K562 (cell line): ENCODE measurements around the gene C1R. TPM values are rescaled to one million over a fixed set of nuclear protein-coding genes. Genes with fewer than 3 reads are reported as not detected.

Source experiments
- ATAC-seq: fragments of 200-7000 bp; cut with Tn5 transposase; 3 replicates; pipeline ENCODE4 v1.9.1; 2020; ENCODE audit warnings: moderate library complexity
- BruUV-seq: library from RNA; stranded (reverse); fragments of 400-500 nt; replicated peaks from 2 replicates; lab custom pipeline; 2021; lab: Mats Ljungman, UMichigan
- CTCF ChIA-PET: fragments of 300-600 bp; formaldehyde crosslinking; extraction: SDS; loops from one replicate; lab custom pipeline; 2021; ENCODE audit warnings: low intra/inter-chr PET ratio; lab: Yijun Ruan, JAX
- POLR2A ChIA-PET: fragments of 300-600, 350-650 bp; sonication (Branson Sonifier 250); formaldehyde crosslinking; extraction: SDS; loops from one replicate; lab custom pipeline; 2021; ENCODE audit warnings: antibody characterized with exemption, inconsistent platforms; lab: Yijun Ruan, JAX
- DNase-seq, 4 experiments: peaks; one replicate each; pipeline versions ENCODE4 v3.0.0 to v3.0.0-alpha.2; 2011 to 2018; ENCODE audit warnings: low spot score in 3 of 4, mixed read lengths in 3 of 4; ENCODE audit errors: extremely low read depth in 1 of 4
- FAIRE-seq: peaks from 2 replicates; lab custom pipeline; 2011; peaks lifted over from hg19 to GRCh38; lab: Jason Lieb, UNC
- H2AFZ ChIP-seq: 2 replicates; pipeline ENCODE4 v1.6.0; 2011; ENCODE audit warnings: low read depth, low read length, control low read depth, inconsistent platforms
- H3K27ac ChIP-seq: fragments of 200-600 bp; 3 replicates; pipeline ENCODE4 v1.8.0; 2011; ENCODE audit warnings: low read depth, mild to moderate bottlenecking, control low read depth, inconsistent platforms, low read length, moderate library complexity, mixed read lengths; ENCODE audit errors: extremely low read depth
- H3K27me3 ChIP-seq, 2 experiments: fragments of 300-600 bp in 1 of 2; 2 replicates in 1 of 2; 3 replicates in 1 of 2; pipeline versions ENCODE4 v1.6.0 to v1.8.0; 2011; ENCODE audit warnings: inconsistent platforms in 2 of 2, low read length in 2 of 2, mild to moderate bottlenecking in 1 of 2, mixed read lengths in 1 of 2, moderate library complexity in 1 of 2; ENCODE audit not compliant: control insufficient read depth in 2 of 2, insufficient read depth in 2 of 2
- H3K36me3 ChIP-seq: fragments of 300-600 bp; 3 replicates; pipeline ENCODE4 v1.8.0; 2011; ENCODE audit warnings: mild to moderate bottlenecking, low read length, inconsistent platforms; ENCODE audit not compliant: control insufficient read depth, insufficient read depth
- H3K4me1 ChIP-seq, 2 experiments: fragments of 200-600 bp in 1 of 2; replicated peaks in 1 of 2; 2 replicates in 1 of 2; 3 replicates in 1 of 2; pipeline versions ENCODE4 v1.5.1 to v1.8.0; 2011; ENCODE audit warnings: inconsistent platforms in 2 of 2, low read length in 2 of 2, mild to moderate bottlenecking in 1 of 2, mixed read lengths in 1 of 2, moderate library complexity in 1 of 2; ENCODE audit not compliant: control insufficient read depth in 2 of 2, insufficient read depth in 2 of 2
- H3K4me2 ChIP-seq: 2 replicates; pipeline ENCODE4 v1.6.1; 2011; ENCODE audit warnings: low read length, control low read depth, inconsistent platforms, mixed read lengths; ENCODE audit not compliant: insufficient read depth
- H3K4me3 ChIP-seq: fragments of 200-600 bp; sonication (generic), shearing (Covaris generic); 2 replicates; pipeline ENCODE4 v1.5.1; 2016; ENCODE audit warnings: control low read depth, inconsistent platforms
- H3K79me2 ChIP-seq: fragments of 200-600 bp; 3 replicates; pipeline ENCODE4 v1.8.0; 2011; ENCODE audit warnings: low read length, inconsistent platforms; ENCODE audit not compliant: control insufficient read depth, insufficient read depth
- H3K9ac ChIP-seq, 2 experiments: 2 replicates each; pipeline versions ENCODE4 v1.6.0 to v1.6.1; 2011; ENCODE audit warnings: low read depth in 2 of 2, low read length in 2 of 2, control low read depth in 1 of 2, inconsistent platforms in 1 of 2, mild to moderate bottlenecking in 1 of 2, mixed read lengths in 1 of 2; ENCODE audit not compliant: insufficient read depth in 1 of 2
- H3K9me1 ChIP-seq: one replicate; pipeline ENCODE4 v1.6.0; 2011; ENCODE audit warnings: inconsistent platforms, mild to moderate bottlenecking, low read length, moderate library complexity; ENCODE audit not compliant: control insufficient read depth, insufficient read depth
- H3K9me3 ChIP-seq: replicated peaks from 2 replicates; pipeline ENCODE4 v1.5.1; 2011; ENCODE audit warnings: low read depth, low read length, inconsistent platforms; ENCODE audit not compliant: control insufficient read depth, insufficient read depth
- H4K20me1 ChIP-seq: replicated peaks from 2 replicates; pipeline ENCODE4 v1.6.1; 2011; ENCODE audit warnings: low read length, inconsistent platforms, mixed read lengths; ENCODE audit not compliant: control insufficient read depth, insufficient read depth
- BMI1 ChIP-seq: fragments of 150-350 bp; IDR thresholded peaks from 2 replicates; pipeline ENCODE4 v1.6.1; 2014; ENCODE audit warnings: low read length
- C11orf30 ChIP-seq: fragments of 450-650 bp; IDR thresholded peaks from 2 replicates; pipeline ENCODE4 v1.6.1; 2016; ENCODE audit warnings: low read depth, mild to moderate bottlenecking
- CHD1 ChIP-seq: fragments of 200-600 bp; sonication (generic); IDR thresholded peaks from one replicate; pipeline ENCODE4 v1.6.1; 2012; ENCODE audit warnings: mild to moderate bottlenecking, moderate library complexity, low read length, inconsistent platforms
- COPS2 ChIP-seq: fragments of 450-650 bp; conservative IDR thresholded peaks from 2 replicates; pipeline ENCODE4 v1.6.1; 2016; ENCODE audit warnings: mild to moderate bottlenecking, moderate library complexity
- GTF2E2 ChIP-seq: fragments of 200-800 bp; sonication (Bioruptor generic); IDR thresholded peaks from 2 replicates; pipeline ENCODE4 v1.6.1; 2016; ENCODE audit warnings: missing genetic modification characterization, missing compliant biosample characterization
- POLR2A ChIP-seq: fragments of 450-650 bp; conservative IDR thresholded peaks from 2 replicates; pipeline ENCODE4 v1.6.1; 2016
- PURB ChIP-seq: sonication (generic); formaldehyde crosslinking; IDR thresholded peaks from 2 replicates; pipeline ENCODE4 v1.9.0; 2021; ENCODE audit warnings: low read depth, mild to moderate bottlenecking, missing genetic modification reagents
- RBM17 ChIP-seq: fragments of 200-400 bp; formaldehyde crosslinking; IDR thresholded peaks from 2 replicates; pipeline ENCODE4 v1.6.1; 2017; ENCODE audit warnings: low read depth, mild to moderate bottlenecking, low read length, borderline replicate concordance
- RBM22 ChIP-seq: fragments of 200-400 bp; formaldehyde crosslinking; IDR thresholded peaks from 2 replicates; pipeline ENCODE4 v1.6.1; 2018; ENCODE audit warnings: low read length, low read depth; ENCODE audit not compliant: poor library complexity, severe bottlenecking
- SIX5 ChIP-seq, 2 experiments: IDR thresholded peaks; 2 replicates each; pipeline ENCODE4 v1.6.1; 2011; ENCODE audit warnings: low read length in 2 of 2, borderline replicate concordance in 1 of 2, low read depth in 1 of 2, mild to moderate bottlenecking in 1 of 2, moderate library complexity in 1 of 2; ENCODE audit not compliant: insufficient read depth in 1 of 2
- ZNF224 ChIP-seq: sonication (generic); formaldehyde crosslinking; IDR thresholded peaks from 2 replicates; pipeline ENCODE4 v1.8.0; 2022; ENCODE audit warnings: mild to moderate bottlenecking, missing genetic modification reagents
- ZNF583 ChIP-seq: fragments of 250-450 bp; sonication (Bioruptor Pico); IDR thresholded peaks from 2 replicates; pipeline ENCODE4 v1.4.0; 2020
- ZNF589 ChIP-seq: fragments of 200-800 bp; sonication (Bioruptor generic); IDR thresholded peaks from 2 replicates; pipeline ENCODE4 v1.6.1; 2016; ENCODE audit warnings: low read depth, missing genetic modification characterization, missing compliant biosample characterization
- whole genome bisulfite sequencing: fragments of 100-300 bp; shearing (Covaris generic); methylation state at CpG from one replicate; pipeline ENCODE4 v1.1.6; 2016; ENCODE audit warnings: low coverage, mixed read lengths; ENCODE audit not compliant: insufficient coverage; ENCODE audit errors: missing lambda C conversion rate; 5-methylcytosine and 5-hydroxymethylcytosine counted together
- in situ Hi-C: fragments of 300-500 bp; cut with MboI; formaldehyde crosslinking; loops from 4 replicates; pipeline ENCODE4 v1.15.0; 2018; ENCODE audit warnings: inconsistent platforms, mixed read lengths
- intact Hi-C: fragments of 100-400 bp; cut with micrococcal nuclease; formaldehyde crosslinking; loops from 2 replicates; pipeline ENCODE4 v1.14.2; 2022
- polyA plus RNA-seq, 8 experiments: library from polyadenylated mRNA; depleted of rRNA in 4 of 8; stranded (reverse) in 5 of 8; unstranded in 3 of 8; fragments of >200 nt; fragmentation: Nextera tagmentation in 2 of 8; fragmentation: Illumina TruSeq in 1 of 8; extraction: Ambion mirVana in 2 of 8; extraction: Trizol in 1 of 8; gene quantifications; 2 replicates each; pipeline versions ENCODE4 v1.2.1 to v1.2.3, GENCODE V29; 2011 to 2014; ENCODE audit warnings: inconsistent platforms in 1 of 8, missing spikeins in 1 of 8
- total RNA-seq, 7 experiments: library from RNA; depleted of rRNA in 6 of 7; stranded (reverse); fragments of >200 nt in 6 of 7; fragmentation: Illumina TruSeq in 2 of 7; extraction: Trizol in 2 of 7; gene quantifications; 2 replicates each; pipeline versions ENCODE4 v1.2.1 to v1.2.3, GENCODE V29; 2011 to 2021; ENCODE audit warnings: low replicate concordance in 1 of 7
- TF ChIP-seq, protein P1 (sequence below): fragments of 450-650 bp; IDR thresholded peaks from 2 replicates; pipeline ENCODE4 v1.6.1; 2016; ENCODE audit warnings: missing biosample characterization, missing genetic modification characterization

Gene C1R
- total and polyA plus RNA-seq, 9 of the 15 experiments (the other 6 are each of a cell fraction or from before 2014, with no cell fraction given): 0.07 to 1.0 (median 0.33) TPM; not detected in 1

DNA sequence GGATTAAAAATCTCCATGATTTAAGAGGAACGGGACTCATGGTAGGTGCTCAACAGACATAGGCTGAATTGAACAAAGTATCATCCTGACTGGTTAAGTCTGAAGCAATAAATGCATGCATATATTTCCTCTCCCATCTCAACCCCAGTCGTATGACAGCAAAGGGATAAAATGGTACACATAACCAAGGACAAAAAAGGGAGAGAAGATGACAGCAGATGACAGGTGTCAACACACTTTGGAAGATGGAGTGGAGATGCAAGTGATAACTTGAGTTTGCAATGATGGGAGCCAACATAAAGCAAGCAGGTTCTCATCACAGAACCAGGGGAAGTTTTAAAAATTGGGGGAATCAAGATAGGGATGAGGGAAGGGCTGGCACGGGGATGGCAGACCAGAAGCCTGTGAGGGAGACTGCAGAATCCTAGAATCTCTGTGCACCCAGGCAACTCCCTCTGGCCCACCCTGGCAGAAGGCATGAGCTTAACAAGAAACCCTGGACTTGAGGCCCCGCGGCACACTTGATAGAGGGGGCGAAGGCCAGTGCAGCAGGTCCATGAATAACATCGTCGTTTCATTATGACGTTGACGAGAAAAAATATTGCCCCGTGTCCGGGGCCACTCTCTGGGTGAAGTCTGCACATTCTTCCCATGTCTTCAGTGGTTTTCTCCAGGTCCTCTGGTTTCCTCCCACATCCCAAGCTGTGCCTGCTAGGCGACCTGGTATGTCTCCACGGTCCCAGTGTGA, 11.8 kb upstream of the C1R start:
- H3K36me3 ChIP-seq: peaks cover 35% of the 10 kb centered on the region; the same call in 2 of the 3 replicates
- H3K79me2 ChIP-seq: peaks cover 33% of the 10 kb centered on the region
- no peaks in the 10 kb centered on the region for H3K9me1 ChIP-seq
- H2AFZ ChIP-seq: no peak overlapping the region
- WGBS: 82% methylated on average over 9 of the region's 14 CpGs
- ATAC-seq (no peak), DNase-seq (no peak), FAIRE-seq (no peak)
- no peak for TF ChIP-seq CHD1
- no peaks in the 10 kb centered on the region for H4K20me1 ChIP-seq
- BruUV-seq: no TSS peak
- H3K4me3 ChIP-seq: no peak overlapping the region
- CTCF ChIA-PET: no interaction called here
- POLR2A ChIA-PET: interaction anchor here (1.2 kb wide), 1 partner anchor 138 kb away, joined by 3 read pairs; no protein-coding TSS in a partner anchor
- in situ Hi-C loops (no loop called here), intact Hi-C loops (no loop called here)
- H3K4me1 ChIP-seq: peaks cover 0 to 13% of the 10 kb centered on the region in 2 experiments; a peak in 2 of 5 replicates
- H3K9ac ChIP-seq: no peak overlapping the region
- no peaks in the 10 kb centered on the region for H3K27me3 ChIP-seq
- H3K27ac ChIP-seq: no peak overlapping the region
- peaks cover 3% of the 10 kb centered on the region for H3K9me3 ChIP-seq
- no peak overlapping the region for H3K4me2 ChIP-seq

DNA sequence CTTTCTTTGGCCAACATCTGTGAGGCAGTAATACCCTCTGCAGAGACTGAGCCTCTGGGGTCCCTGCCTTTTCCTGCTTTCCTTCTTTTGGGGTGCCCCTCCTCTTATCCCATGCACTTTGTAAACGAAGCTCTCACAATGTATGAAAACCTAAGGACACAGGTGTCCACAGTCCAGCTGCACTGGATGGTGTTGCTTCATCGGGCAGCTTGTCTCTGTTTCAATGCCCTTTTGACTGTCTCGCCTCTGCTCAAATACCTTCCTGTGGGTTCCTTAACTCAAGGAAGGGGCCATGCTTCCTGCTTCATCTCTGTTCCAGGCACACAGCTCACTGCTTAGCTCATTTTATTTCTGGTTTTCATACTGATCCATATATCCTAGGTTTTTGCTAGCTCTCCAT, 10.3 kb upstream of the C1R start:
- peaks cover 39% of the 10 kb centered on the region; the same call in 2 of the 3 replicates for H3K36me3 ChIP-seq
- intact Hi-C loops: no loop called here
- POLR2A ChIA-PET: interaction anchor here (0.8 kb wide), 1 partner anchor 8 kb away, joined by 4 read pairs; no protein-coding TSS in a partner anchor
- no TSS peak for BruUV-seq
- no peaks in the 10 kb centered on the region for H3K9me1 ChIP-seq
- peaks cover 3% of the 10 kb centered on the region for H3K9me3 ChIP-seq
- H4K20me1 ChIP-seq: no peaks in the 10 kb centered on the region
- H3K27me3 ChIP-seq: no peaks in the 10 kb centered on the region
- in situ Hi-C loops: no loop called here
- 79% methylated on average over 2 of the region's 3 CpGs for WGBS
- CTCF ChIA-PET: no interaction called here
- H3K4me3 ChIP-seq: no peak overlapping the region
- peaks cover 0 to 3% of the 10 kb centered on the region in 2 experiments; a peak in 2 of 5 replicates for H3K4me1 ChIP-seq
- no peak for FAIRE-seq
- no peak for ATAC-seq
- H3K79me2 ChIP-seq: peaks cover 22% of the 10 kb centered on the region
- H3K9ac ChIP-seq: no peak overlapping the region
- H3K27ac ChIP-seq: no peak overlapping the region
- DNase-seq: no peak
- no peak overlapping the region for H3K4me2 ChIP-seq
- no peak overlapping the region for H2AFZ ChIP-seq
- no peak for TF ChIP-seq BMI1
- no peak for TF ChIP-seq SIX5 (IDR thresholded peaks at IDR 0.05; ENCODE audit: borderline replicate concordance in 1 of 2, insufficient read depth in 1 of 2, low read depth in 1 of 2, low read length in 2 of 2)
- no peak for TF ChIP-seq RBM22
- TF ChIP-seq ZNF583 (CRISPR knock-in tag): no peak
- TF ChIP-seq, protein P1, sequence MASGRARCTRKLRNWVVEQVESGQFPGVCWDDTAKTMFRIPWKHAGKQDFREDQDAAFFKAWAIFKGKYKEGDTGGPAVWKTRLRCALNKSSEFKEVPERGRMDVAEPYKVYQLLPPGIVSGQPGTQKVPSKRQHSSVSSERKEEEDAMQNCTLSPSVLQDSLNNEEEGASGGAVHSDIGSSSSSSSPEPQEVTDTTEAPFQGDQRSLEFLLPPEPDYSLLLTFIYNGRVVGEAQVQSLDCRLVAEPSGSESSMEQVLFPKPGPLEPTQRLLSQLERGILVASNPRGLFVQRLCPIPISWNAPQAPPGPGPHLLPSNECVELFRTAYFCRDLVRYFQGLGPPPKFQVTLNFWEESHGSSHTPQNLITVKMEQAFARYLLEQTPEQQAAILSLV (tag): no peak
- no peak for TF ChIP-seq COPS2
- TF ChIP-seq PURB: no peak
- TF ChIP-seq C11orf30: no peak
- no peak for TF ChIP-seq GTF2E2 (tag)
- TF ChIP-seq ZNF589 (CRISPR knock-in tag): no peak
- no peak for TF ChIP-seq ZNF224 (CRISPR knock-in tag)
- TF ChIP-seq POLR2A: no peak
- no peak for TF ChIP-seq RBM17
